HG02642 (cell line): Measurements from ENCODE around the gene DLGAP3.

ENCODE experiments used
- ATAC-seq: cut with Tn5 transposase; IDR thresholded peaks from one replicate; pipeline ENCODE4 v1.9.1; 2021; ENCODE audit warnings: mild to moderate bottlenecking; ENCODE audit not compliant: unreplicated experiment, poor library complexity

DLGAP3 gene

GRCh38 chr1:34929853-34930701 lies 627 bp upstream of the DLGAP3 start:
- ATAC-seq = peak; percentile 15

GRCh38 chr1:34928699-34929496 lies 552 bp downstream of the DLGAP3 start:
- peak; percentile 46 for ATAC-seq

- ATAC-seq = no peak
Measured at GRCh38 chr1:34928066-34928696, 1.3 kb downstream of the DLGAP3 start.

GRCh38 chr1:34927316-34927715 lies 2.1 kb downstream of the DLGAP3 start:
- ATAC-seq = no peak

- no peak for ATAC-seq
Measured at GRCh38 chr1:34926894-34927293, 2.6 kb downstream of the DLGAP3 start.

GRCh38 chr1:34926156-34926555 lies 3.3 kb downstream of the DLGAP3 start:
- ATAC-seq = no peak

- ATAC-seq = no peak
Measured at GRCh38 chr1:34925730-34926129, 3.7 kb downstream of the DLGAP3 start.

- ATAC-seq = no peak
Measured at GRCh38 chr1:34924759-34925555, 4.5 kb downstream of the DLGAP3 start.

- ATAC-seq = no peak
Measured at GRCh38 chr1:34923490-34923889, 6.0 kb downstream of the DLGAP3 start.

GRCh38 chr1:34918977-34919561 lies 10.4 kb downstream of the DLGAP3 start:
- ATAC-seq = no peak

GRCh38 chr1:34918386-34918976 lies 11.0 kb downstream of the DLGAP3 start:
- no peak for ATAC-seq

- no peak for ATAC-seq
Measured at GRCh38 chr1:34917017-34917416, 12.4 kb downstream of the DLGAP3 start.

- ATAC-seq = no peak
Measured at GRCh38 chr1:34916104-34916503, 13.3 kb downstream of the DLGAP3 start.

GRCh38 chr1:34915521-34915920 lies 13.9 kb downstream of the DLGAP3 start:
- ATAC-seq = no peak

- no peak for ATAC-seq
Measured at GRCh38 chr1:34914958-34915357, 14.5 kb downstream of the DLGAP3 start.

- no peak for ATAC-seq
Measured at GRCh38 chr1:34911465-34911864, 18.0 kb downstream of the DLGAP3 start.

- ATAC-seq = no peak
Measured at GRCh38 chr1:34910425-34910824, 19.0 kb downstream of the DLGAP3 start.

GRCh38 chr1:34908369-34908768 lies 21.1 kb downstream of the DLGAP3 start:
- ATAC-seq = no peak

GRCh38 chr1:34907487-34908090 lies 21.9 kb downstream of the DLGAP3 start:
- no peak for ATAC-seq
